GM12878 (cell line): ENCODE results near the gene IRGC.

ENCODE experiments used
- EP300 ChIP-seq, 2 experiments: fragments of 150-350 bp in 1 of 2; IDR thresholded peaks; 2 replicates each; pipeline ENCODE4 v1.6.1; 2011 to 2012; ENCODE audit warnings: low read depth in 2 of 2, low read length in 2 of 2, borderline replicate concordance in 1 of 2, improper control_type of control experiment in 1 of 2, inconsistent platforms in 1 of 2; ENCODE audit not compliant: control insufficient read depth in 1 of 2
- JUND ChIP-seq: IDR thresholded peaks from 2 replicates; pipeline ENCODE4 v1.6.1; 2012; ENCODE audit warnings: low read depth, mild to moderate bottlenecking, low read length, improper control_type of control experiment, moderate library complexity
- POLR2A ChIP-seq: IDR thresholded peaks from 2 replicates; pipeline ENCODE4 v1.6.1; 2011; ENCODE audit warnings: low read depth, mild to moderate bottlenecking, low read length
- RAD21 ChIP-seq: IDR thresholded peaks from 2 replicates; pipeline ENCODE4 v1.6.1; 2011; ENCODE audit warnings: mild to moderate bottlenecking, low read depth, low read length, moderate library complexity; ENCODE audit not compliant: insufficient read depth
- SREBF2 ChIP-seq: IDR thresholded peaks from 2 replicates; pipeline ENCODE4 v1.6.1; 2012; ENCODE audit warnings: mild to moderate bottlenecking, low read length
- TF ChIP-seq, protein P1 (sequence below): IDR thresholded peaks from 2 replicates; pipeline ENCODE4 v1.6.1; 2011; ENCODE audit warnings: borderline replicate concordance, low read depth, mild to moderate bottlenecking, moderate library complexity, mixed read lengths, low read length; ENCODE audit not compliant: insufficient read depth; ENCODE audit errors: extremely low read length
- TF ChIP-seq, protein P2 (sequence below), 3 experiments: IDR thresholded peaks in 2 of 3; conservative IDR thresholded peaks in 1 of 3; 2 replicates each; pipeline ENCODE4 v1.5.1; 2011; ENCODE audit warnings: low read depth in 3 of 3, low read length in 3 of 3, mild to moderate bottlenecking in 3 of 3, control low read depth in 2 of 3, moderate library complexity in 2 of 3, inconsistent platforms in 1 of 3, mixed read lengths in 1 of 3; ENCODE audit not compliant: control insufficient read depth in 2 of 3, insufficient read depth in 1 of 3; ENCODE audit errors: extremely low read depth in 1 of 3

DNA sequence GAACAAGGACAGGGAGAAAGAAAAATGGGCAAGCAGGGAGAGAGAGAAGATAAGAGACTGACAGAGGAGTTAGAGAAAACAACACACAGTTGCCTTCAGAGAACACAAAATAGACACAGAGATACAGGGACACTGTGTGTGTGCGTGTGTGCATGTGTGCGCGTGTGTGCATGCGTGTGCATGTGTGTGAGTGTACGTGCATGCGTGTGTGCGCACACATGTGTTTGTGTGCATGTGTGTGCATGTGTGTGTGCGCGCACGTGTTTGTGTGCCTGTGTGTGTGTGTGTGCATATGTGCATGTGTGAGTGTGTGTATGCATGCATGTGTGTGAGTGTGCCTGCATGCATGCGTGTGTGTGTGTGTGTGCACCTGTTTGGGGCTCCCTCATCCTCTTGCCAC lies 40.0 kb upstream of the IRGC start:
- TF ChIP-seq, protein P1, sequence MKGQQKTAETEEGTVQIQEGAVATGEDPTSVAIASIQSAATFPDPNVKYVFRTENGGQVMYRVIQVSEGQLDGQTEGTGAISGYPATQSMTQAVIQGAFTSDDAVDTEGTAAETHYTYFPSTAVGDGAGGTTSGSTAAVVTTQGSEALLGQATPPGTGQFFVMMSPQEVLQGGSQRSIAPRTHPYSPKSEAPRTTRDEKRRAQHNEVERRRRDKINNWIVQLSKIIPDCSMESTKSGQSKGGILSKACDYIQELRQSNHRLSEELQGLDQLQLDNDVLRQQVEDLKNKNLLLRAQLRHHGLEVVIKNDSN = no peak
- TF ChIP-seq JUND (no peak), SREBF2 (no peak), POLR2A (no peak), EP300 (IDR thresholded peaks at IDR 0.05; ENCODE audit: borderline replicate concordance in 1 of 2, control insufficient read depth in 1 of 2, low read depth in 2 of 2, low read length in 2 of 2) (no peak), RAD21 (no peak)
- TF ChIP-seq, protein P2, sequence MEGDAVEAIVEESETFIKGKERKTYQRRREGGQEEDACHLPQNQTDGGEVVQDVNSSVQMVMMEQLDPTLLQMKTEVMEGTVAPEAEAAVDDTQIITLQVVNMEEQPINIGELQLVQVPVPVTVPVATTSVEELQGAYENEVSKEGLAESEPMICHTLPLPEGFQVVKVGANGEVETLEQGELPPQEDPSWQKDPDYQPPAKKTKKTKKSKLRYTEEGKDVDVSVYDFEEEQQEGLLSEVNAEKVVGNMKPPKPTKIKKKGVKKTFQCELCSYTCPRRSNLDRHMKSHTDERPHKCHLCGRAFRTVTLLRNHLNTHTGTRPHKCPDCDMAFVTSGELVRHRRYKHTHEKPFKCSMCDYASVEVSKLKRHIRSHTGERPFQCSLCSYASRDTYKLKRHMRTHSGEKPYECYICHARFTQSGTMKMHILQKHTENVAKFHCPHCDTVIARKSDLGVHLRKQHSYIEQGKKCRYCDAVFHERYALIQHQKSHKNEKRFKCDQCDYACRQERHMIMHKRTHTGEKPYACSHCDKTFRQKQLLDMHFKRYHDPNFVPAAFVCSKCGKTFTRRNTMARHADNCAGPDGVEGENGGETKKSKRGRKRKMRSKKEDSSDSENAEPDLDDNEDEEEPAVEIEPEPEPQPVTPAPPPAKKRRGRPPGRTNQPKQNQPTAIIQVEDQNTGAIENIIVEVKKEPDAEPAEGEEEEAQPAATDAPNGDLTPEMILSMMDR (IDR thresholded peaks at IDR 0.05 in 2 of 3, conservative IDR thresholded peaks at IDR 0.05 in 1 of 3; ENCODE audit: control insufficient read depth in 2 of 3, extremely low read depth in 1 of 3, insufficient read depth in 1 of 3, low read depth in 3 of 3, low read length in 3 of 3) = no peak
